ENCODE results near the gene CDADC1.
"Not testable (repeated sequence)": the region's sequence is repeated elsewhere in the genome, so short reads cannot be mapped to it uniquely, and the experiment has no call there.

Gene CDADC1

GRCh38 chr13:49240017-49240416, 7.7 kb upstream of the CDADC1 start:
- no peak for DNase-seq

GRCh38 chr13:49241296-49241695, 6.4 kb upstream of the CDADC1 start:
- no peak for DNase-seq

- DNase-seq = no peak
Observed at GRCh38 chr13:49245101-49245500, 2.6 kb upstream of the CDADC1 start.

- DNase-seq = no peak
Observed at GRCh38 chr13:49246850-49247642, 679 bp upstream of the CDADC1 start.

GRCh38 chr13:49248622-49249002, 887 bp downstream of the CDADC1 start:
- no peak for DNase-seq

GRCh38 chr13:49251326-49251725, 3.6 kb downstream of the CDADC1 start:
- no peak for DNase-seq

- DNase-seq = no peak
Observed at GRCh38 chr13:49253310-49253709, 5.6 kb downstream of the CDADC1 start.

GRCh38 chr13:49254007-49254406, 6.3 kb downstream of the CDADC1 start:
- DNase-seq = no peak

- no peak for DNase-seq
Observed at GRCh38 chr13:49256841-49257240, 9.1 kb downstream of the CDADC1 start.

GRCh38 chr13:49258089-49258796, 10.5 kb downstream of the CDADC1 start:
- no peak for DNase-seq

- no peak for DNase-seq
Observed at GRCh38 chr13:49259586-49259985, 11.9 kb downstream of the CDADC1 start.

- no peak for DNase-seq
Observed at GRCh38 chr13:49262634-49263033, 14.9 kb downstream of the CDADC1 start.

- no peak for DNase-seq
Observed at GRCh38 chr13:49265822-49266221, 18.1 kb downstream of the CDADC1 start.

- DNase-seq = no peak
Observed at GRCh38 chr13:49271264-49271663, 23.5 kb downstream of the CDADC1 start.

GRCh38 chr13:49272296-49272695, 24.6 kb downstream of the CDADC1 start:
- DNase-seq = peak; percentile 35

- no peak for DNase-seq
Observed at GRCh38 chr13:49278211-49278610, 30.5 kb downstream of the CDADC1 start.

GRCh38 chr13:49279112-49279511, 31.4 kb downstream of the CDADC1 start:
- DNase-seq = no peak

- DNase-seq = no peak
Observed at GRCh38 chr13:49279885-49280284, 32.2 kb downstream of the CDADC1 start.

- DNase-seq = no peak
Observed at GRCh38 chr13:49287995-49288394, 40.3 kb downstream of the CDADC1 start.

GRCh38 chr13:49288458-49288857, 40.7 kb downstream of the CDADC1 start:
- no peak for DNase-seq

GRCh38 chr13:49292742-49293486, 45.2 kb downstream of the CDADC1 start:
- DNase-seq = peak; percentile 30

GRCh38 chr13:49294723-49295122, 47.0 kb downstream of the CDADC1 start:
- not testable (repeated sequence) for DNase-seq

- DNase-seq = no peak
Observed at GRCh38 chr13:49295244-49295643, 47.5 kb downstream of the CDADC1 start.

- DNase-seq = no peak
Observed at GRCh38 chr13:49296659-49297058, 48.9 kb downstream of the CDADC1 start.
